Mesenchymal stem cell (in vitro differentiated cells and primary cell): ENCODE results near the gene FHOD1.
A peak's percentile ranks its signal among the peaks of the same experiment; 100 is the strongest.

ENCODE experiments used
- DNase-seq: peaks from one replicate; pipeline ENCODE4 v3.0.0-alpha.2; 2013
- H2AFZ ChIP-seq: one replicate; pipeline ENCODE4 v1.6.1; 2013; ENCODE audit warnings: low read depth, mild to moderate bottlenecking, control low read depth, inconsistent platforms, low read length, moderate library complexity
- H2AK5ac ChIP-seq: 2 replicates; pipeline ENCODE4 v1.6.1; 2013; ENCODE audit warnings: low read length, moderate library complexity, mild to moderate bottlenecking, inconsistent platforms; ENCODE audit not compliant: severe bottlenecking
- H2BK120ac ChIP-seq: one replicate; pipeline ENCODE4 v1.6.1; 2013; ENCODE audit warnings: low read depth, mild to moderate bottlenecking, inconsistent platforms, low read length, moderate library complexity
- H2BK12ac ChIP-seq, 2 experiments: one replicate each; pipeline ENCODE4 v1.6.1; 2013; ENCODE audit warnings: inconsistent platforms in 2 of 2, low read length in 2 of 2, mild to moderate bottlenecking in 2 of 2, moderate library complexity in 2 of 2, control low read depth in 1 of 2
- H2BK15ac ChIP-seq: one replicate; pipeline ENCODE4 v1.6.1; 2013; ENCODE audit warnings: mild to moderate bottlenecking, low read depth, inconsistent platforms; ENCODE audit not compliant: poor library complexity, severe bottlenecking
- H2BK5ac ChIP-seq: 2 replicates; pipeline ENCODE4 v1.6.1; 2013; ENCODE audit warnings: low read depth, mild to moderate bottlenecking, low read length, control low read depth, inconsistent platforms; ENCODE audit not compliant: poor library complexity, severe bottlenecking
- H3K14ac ChIP-seq, 2 experiments: one replicate each; pipeline ENCODE4 v1.6.1; 2013; ENCODE audit warnings: inconsistent platforms in 2 of 2, low read length in 2 of 2, control low read depth in 1 of 2, mild to moderate bottlenecking in 1 of 2, moderate library complexity in 1 of 2
- H3K18ac ChIP-seq, 2 experiments: one replicate each; pipeline ENCODE4 v1.6.1; 2013; ENCODE audit warnings: inconsistent platforms in 2 of 2, low read length in 2 of 2, control low read depth in 1 of 2, low read depth in 1 of 2, mild to moderate bottlenecking in 1 of 2
- H3K23ac ChIP-seq, 2 experiments: one replicate each; pipeline ENCODE4 v1.6.1; 2013; ENCODE audit warnings: inconsistent platforms in 2 of 2, low read length in 2 of 2, mild to moderate bottlenecking in 2 of 2, moderate library complexity in 2 of 2, control low read depth in 1 of 2
- H3K27ac ChIP-seq: 2 replicates; pipeline ENCODE4 v1.5.1; 2013; ENCODE audit warnings: mild to moderate bottlenecking, moderate library complexity, low read length, control low read depth, inconsistent platforms; ENCODE audit not compliant: poor library complexity, severe bottlenecking
- H3K27me3 ChIP-seq, 2 experiments: 2 replicates each; pipeline versions ENCODE4 v1.6.1 to v1.7.0; 2013; ENCODE audit warnings: low read length in 2 of 2, mild to moderate bottlenecking in 2 of 2, moderate library complexity in 2 of 2, control low read depth in 1 of 2, inconsistent platforms in 1 of 2; ENCODE audit not compliant: control insufficient read depth in 1 of 2, insufficient read depth in 1 of 2
- H3K36me3 ChIP-seq, 2 experiments: 2 replicates each; pipeline versions ENCODE4 v1.6.1 to v1.7.0; 2013; ENCODE audit warnings: low read length in 2 of 2, control low read depth in 1 of 2, inconsistent platforms in 1 of 2, low read depth in 1 of 2, mild to moderate bottlenecking in 1 of 2; ENCODE audit not compliant: insufficient read depth in 2 of 2, control insufficient read depth in 1 of 2
- H3K4ac ChIP-seq, 2 experiments: one replicate each; pipeline ENCODE4 v1.6.1; 2013; ENCODE audit warnings: inconsistent platforms in 2 of 2, low read length in 2 of 2, mild to moderate bottlenecking in 2 of 2, moderate library complexity in 2 of 2, control low read depth in 1 of 2, low read depth in 1 of 2
- H3K4me1 ChIP-seq: 2 replicates; pipeline ENCODE4 v1.6.1; 2013; ENCODE audit warnings: low read depth, low read length, control low read depth; ENCODE audit not compliant: control insufficient read depth, insufficient read depth
- H3K4me2 ChIP-seq: 2 replicates; pipeline ENCODE4 v1.6.1; 2013; ENCODE audit warnings: low read length, mild to moderate bottlenecking, inconsistent platforms; ENCODE audit not compliant: poor library complexity, severe bottlenecking
- H3K4me3 ChIP-seq, 2 experiments: 2 replicates each; pipeline versions ENCODE4 v1.5.1 to v1.7.0; 2013; ENCODE audit warnings: low read length in 2 of 2, mild to moderate bottlenecking in 2 of 2, control low read depth in 1 of 2, low read depth in 1 of 2; ENCODE audit not compliant: insufficient read depth in 1 of 2
- H3K79me1 ChIP-seq: replicated peaks from 2 replicates; pipeline ENCODE4 v1.6.1; 2013; ENCODE audit warnings: mild to moderate bottlenecking, control low read depth, low read length, inconsistent platforms; ENCODE audit not compliant: poor library complexity, severe bottlenecking
- H3K9ac ChIP-seq: 2 replicates; pipeline ENCODE4 v1.7.0; 2013; ENCODE audit warnings: mild to moderate bottlenecking, low read length, moderate library complexity
- H3K9me3 ChIP-seq: 2 replicates; pipeline ENCODE4 v1.7.0; 2013; ENCODE audit warnings: mild to moderate bottlenecking, low read length; ENCODE audit not compliant: control insufficient read depth
- H4K8ac ChIP-seq: one replicate; pipeline ENCODE4 v1.6.1; 2013; ENCODE audit warnings: inconsistent platforms, mild to moderate bottlenecking, low read length, moderate library complexity
- H4K91ac ChIP-seq: one replicate; pipeline ENCODE4 v1.6.1; 2013; ENCODE audit warnings: mild to moderate bottlenecking, low read length, inconsistent platforms
- WGBS: methylation state at CpG from one replicate; pipeline ENCODE4 v1.1.7; 2013; ENCODE audit warnings: mixed read lengths; 5-methylcytosine and 5-hydroxymethylcytosine counted together

The FHOD1 gene

GRCh38 chr16:67291461-67291860, 44.2 kb upstream of the FHOD1 start:
- Histone ChIP-seq H3K14ac (no peak overlapping the region), H3K23ac (no peak overlapping the region), H2BK5ac (no peak overlapping the region), H3K4ac (no peak overlapping the region), H3K36me3 (peaks cover 11 to 57% of the 10 kb centered on the region in 2 experiments), H4K8ac (no peak overlapping the region), H3K9me3 (no peaks in the 10 kb centered on the region), H3K4me2 (no peak overlapping the region), H2BK15ac (no peak overlapping the region), H3K27me3 (peaks cover 0 to 33% of the 10 kb centered on the region in 2 experiments), H2AK5ac (no peak overlapping the region), H2BK120ac (no peak overlapping the region), H3K4me1 (peaks cover 5% of the 10 kb centered on the region), H2BK12ac (no peak overlapping the region), H3K4me3 (no peak overlapping the region), H3K18ac (no peak overlapping the region), H3K27ac (no peak overlapping the region), H3K79me1 (no peaks in the 10 kb centered on the region), H4K91ac (no peak overlapping the region), H3K9ac (no peak overlapping the region), H2AFZ (no peak overlapping the region)
- no peak for DNase-seq
- 87% methylated on average over 7 of the region's 7 CpGs for WGBS

DNA sequence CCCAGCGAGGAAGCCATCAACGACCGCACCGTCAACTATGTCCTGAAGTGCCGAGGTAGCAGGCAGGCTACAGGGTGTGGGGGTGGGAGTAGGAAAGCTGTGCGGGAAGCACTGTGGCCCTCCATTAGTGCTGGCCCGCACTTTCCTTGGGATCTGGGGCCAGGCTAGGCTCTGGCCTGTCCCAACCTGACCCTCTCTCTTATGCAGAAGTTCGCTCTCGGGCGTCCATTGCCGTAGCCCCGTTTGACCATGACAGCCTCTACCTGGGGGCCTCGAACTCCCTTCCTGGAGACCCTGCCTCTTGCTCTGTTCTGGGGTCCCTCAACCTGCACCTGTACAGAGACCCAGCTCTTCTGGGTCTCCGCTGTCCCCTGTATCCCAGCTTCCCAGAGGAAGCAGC, 40.7 kb upstream of the FHOD1 start:
- Histone ChIP-seq H3K23ac (no peak overlapping the region), H3K36me3 (peaks cover 22 to 90% of the 10 kb centered on the region in 2 experiments), H3K9ac (no peak overlapping the region), H3K79me1 (no peaks in the 10 kb centered on the region), H3K14ac (no peak overlapping the region), H2BK120ac (no peak overlapping the region), H2AFZ (no peak overlapping the region), H4K91ac (peak overlapping the region; percentile 54), H2BK12ac (no peak overlapping the region), H3K9me3 (no peaks in the 10 kb centered on the region), H3K27me3 (peaks cover 0 to 8% of the 10 kb centered on the region in 2 experiments), H3K27ac (no peak overlapping the region), H4K8ac (no peak overlapping the region), H2BK5ac (no peak overlapping the region), H3K4me2 (no peak overlapping the region), H3K4me1 (peaks cover 22% of the 10 kb centered on the region), H3K4me3 (no peak overlapping the region), H2BK15ac (no peak overlapping the region), H3K18ac (no peak overlapping the region), H3K4ac (no peak overlapping the region), H2AK5ac (no peak overlapping the region)
- no peak for DNase-seq
- WGBS, result 97% methylated on average over 14 of the region's 14 CpGs

- Histone ChIP-seq H3K9ac (no peak overlapping the region), H2BK12ac (no peak overlapping the region), H3K36me3 (peaks cover 27 to 95% of the 10 kb centered on the region in 2 experiments), H3K4ac (no peak overlapping the region), H3K23ac (no peak overlapping the region), H2BK15ac (no peak overlapping the region), H3K9me3 (no peaks in the 10 kb centered on the region), H3K18ac (no peak overlapping the region), H3K27me3 (no peaks in the 10 kb centered on the region), H3K79me1 (no peaks in the 10 kb centered on the region), H3K14ac (no peak overlapping the region), H2AK5ac (no peak overlapping the region), H3K4me1 (peaks cover 22% of the 10 kb centered on the region), H2BK5ac (no peak overlapping the region), H4K91ac (no peak overlapping the region), H3K27ac (no peak overlapping the region), H3K4me3 (no peak overlapping the region), H4K8ac (no peak overlapping the region), H2BK120ac (no peak overlapping the region), H3K4me2 (no peak overlapping the region), H2AFZ (no peak overlapping the region)
- WGBS, result 95% methylated on average over 24 of the region's 28 CpGs
- DNase-seq, result no peak
Observed at GRCh38 chr16:67286441-67287235, 39.4 kb upstream of the FHOD1 start.

- H3K36me3 ChIP-seq, result peaks cover 31 to 99% of the 10 kb centered on the region in 2 experiments
- no peak overlapping the region for H3K4me3 ChIP-seq
- peaks cover 22% of the 10 kb centered on the region for H3K4me1 ChIP-seq
- H3K9ac ChIP-seq, result no peak overlapping the region
- no peaks in the 10 kb centered on the region for H3K27me3 ChIP-seq
- no peak overlapping the region for H4K8ac ChIP-seq
- no peak overlapping the region for H2BK5ac ChIP-seq
- 79% methylated on average over 34 of the region's 34 CpGs for WGBS
- H2AFZ ChIP-seq, result no peak overlapping the region
- H4K91ac ChIP-seq, result peak overlapping the region; percentile 47
- DNase-seq, result peak; percentile 49
- no peak overlapping the region for H3K4me2 ChIP-seq
- H3K14ac ChIP-seq, result no peak overlapping the region
- peak overlapping the region in 1 of 2 experiments; percentile 15 for H2BK12ac ChIP-seq
- H3K27ac ChIP-seq, result no peak overlapping the region
- no peak overlapping the region for H3K18ac ChIP-seq
- no peak overlapping the region for H2BK120ac ChIP-seq
- no peaks in the 10 kb centered on the region for H3K9me3 ChIP-seq
- no peak overlapping the region for H2AK5ac ChIP-seq
- H3K4ac ChIP-seq, result no peak overlapping the region
- no peaks in the 10 kb centered on the region for H3K79me1 ChIP-seq
- no peak overlapping the region for H2BK15ac ChIP-seq
- H3K23ac ChIP-seq, result no peak overlapping the region
Observed at GRCh38 chr16:67284699-67285646, 37.7 kb upstream of the FHOD1 start.
